ENCODE measurements around the gene RCOR2.

The RCOR2 gene

DNA sequence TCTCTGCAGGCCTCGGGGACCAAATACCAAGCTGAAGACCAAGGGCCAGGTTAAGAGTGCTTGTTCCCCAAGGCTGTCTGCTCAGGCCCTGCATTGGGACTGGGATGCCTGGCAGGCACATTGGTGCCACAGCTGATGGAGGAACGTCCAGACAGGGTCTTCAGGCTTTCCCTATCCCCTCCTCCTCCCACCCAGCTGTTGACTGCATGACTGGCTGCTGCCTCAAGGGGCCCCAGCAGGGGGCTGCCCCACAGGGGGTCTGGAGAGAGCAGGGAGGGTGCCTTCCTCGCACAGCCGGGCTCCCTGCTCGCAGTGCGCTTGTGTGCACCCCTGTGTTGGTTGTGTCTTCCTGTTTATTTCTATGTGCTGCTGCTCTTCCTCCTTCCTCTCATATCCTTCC is 9.9 kb downstream of the RCOR2 start:
- DNase-seq (ENCODE audit: low spot score): no peak

DNA sequence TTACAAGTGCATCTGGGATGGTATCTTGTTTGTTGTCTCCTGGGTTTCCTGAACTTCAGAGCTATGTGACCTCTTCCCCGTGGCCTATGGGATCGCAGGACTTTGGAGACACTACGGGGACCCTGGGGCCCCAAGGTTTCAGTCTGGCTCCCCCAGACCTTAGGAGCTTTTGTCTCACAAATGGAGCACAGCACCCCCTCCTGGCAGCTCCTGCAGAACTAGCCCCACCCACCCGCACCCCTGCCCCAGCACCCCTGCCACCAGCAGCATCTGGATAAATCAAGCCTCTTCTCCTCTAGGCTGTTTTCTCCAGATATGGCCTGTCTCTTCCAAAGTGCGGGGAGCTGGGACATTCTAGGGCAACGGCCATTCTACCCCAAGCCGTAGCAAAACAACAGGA is 10.4 kb downstream of the RCOR2 start:
- DNase-seq (ENCODE audit: low spot score): no peak

DNA sequence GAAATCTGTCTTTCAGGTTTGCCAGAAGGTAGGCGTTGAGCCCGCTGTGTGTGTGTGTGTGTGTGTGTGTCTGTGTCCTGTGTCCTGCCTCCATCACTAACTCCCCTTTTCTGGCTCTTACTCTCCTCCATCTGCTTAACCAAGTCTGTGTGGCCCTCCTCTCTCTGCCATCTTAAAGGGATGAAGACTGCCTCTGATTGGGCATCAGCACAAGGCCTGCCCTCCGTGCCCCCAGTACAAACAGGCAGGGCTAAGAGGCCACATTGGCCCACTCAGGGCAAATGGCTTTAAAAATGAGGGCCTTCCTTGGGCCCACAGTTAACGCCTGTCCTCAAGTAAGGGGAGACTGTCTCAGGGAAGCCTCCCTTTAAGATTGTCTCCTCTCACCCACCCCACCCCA is 10.9 kb downstream of the RCOR2 start:
- DNase-seq (ENCODE audit: low spot score): no peak

DNA sequence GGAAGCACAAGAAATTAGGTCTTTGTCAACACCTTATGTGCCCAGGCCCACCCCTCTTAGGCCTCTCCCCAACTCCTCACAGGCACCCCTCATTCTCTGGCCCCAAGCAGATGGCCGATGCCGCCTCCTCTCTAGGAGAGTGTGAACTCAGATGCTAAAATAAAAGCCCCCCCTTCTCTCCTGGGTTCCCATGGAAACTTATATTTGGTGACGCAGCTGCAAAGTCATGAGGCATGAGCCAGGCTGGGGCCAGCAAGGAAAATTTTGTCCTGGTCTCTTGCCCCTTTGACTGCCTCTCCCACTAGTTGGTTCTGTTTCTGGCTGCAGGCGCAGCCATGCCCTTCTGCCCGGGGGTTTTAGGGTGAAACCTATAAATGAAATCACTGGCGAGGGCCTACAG is 11.8 kb downstream of the RCOR2 start:
- no peak for DNase-seq (ENCODE audit: low spot score)

DNA sequence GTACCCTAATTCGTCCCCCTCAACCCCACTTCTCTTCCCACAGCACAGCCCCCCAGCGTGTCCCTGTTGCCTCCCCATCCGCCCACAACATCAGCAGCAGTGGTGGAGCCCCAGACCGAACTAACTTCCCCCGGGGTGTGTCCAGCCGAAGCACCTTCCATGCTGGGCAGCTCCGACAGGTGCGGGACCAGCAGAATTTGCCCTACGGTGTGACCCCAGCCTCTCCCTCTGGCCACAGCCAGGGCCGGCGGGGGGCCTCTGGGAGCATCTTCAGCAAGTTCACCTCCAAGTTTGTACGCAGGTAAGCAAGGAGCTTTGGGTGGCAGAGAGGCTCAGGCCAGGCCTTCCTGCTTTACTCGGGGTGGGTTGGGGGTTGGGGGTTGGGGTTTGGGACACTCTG is 12.2 kb downstream of the RCOR2 start:
- DNase-seq (ENCODE audit: low spot score): no peak

- no peak for DNase-seq (ENCODE audit: low spot score)
These were observed 13.1 kb downstream of the RCOR2 start for GRCh38 chr11:63903884-63904283.

DNA sequence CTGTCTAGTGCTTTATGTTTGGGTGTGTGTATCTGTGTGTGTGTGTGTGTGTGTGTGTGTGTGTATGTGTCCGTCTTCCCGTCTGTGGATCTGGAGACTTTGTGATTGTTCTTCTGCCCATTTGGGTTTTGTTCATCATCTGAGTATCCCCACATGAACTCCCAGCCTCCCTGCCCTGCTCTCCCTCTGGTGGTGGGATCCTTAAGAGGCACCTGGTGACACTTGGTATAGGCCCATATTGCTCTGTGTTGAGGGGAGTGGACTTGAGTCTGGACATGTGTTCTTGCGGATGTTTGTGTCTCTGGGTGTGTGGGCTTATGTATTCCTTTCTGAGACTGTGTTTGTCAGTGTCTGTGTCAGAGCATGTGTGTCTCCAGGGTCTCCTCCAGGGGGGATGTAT is 15.3 kb downstream of the RCOR2 start:
- no peak for DNase-seq (ENCODE audit: low spot score)

DNA sequence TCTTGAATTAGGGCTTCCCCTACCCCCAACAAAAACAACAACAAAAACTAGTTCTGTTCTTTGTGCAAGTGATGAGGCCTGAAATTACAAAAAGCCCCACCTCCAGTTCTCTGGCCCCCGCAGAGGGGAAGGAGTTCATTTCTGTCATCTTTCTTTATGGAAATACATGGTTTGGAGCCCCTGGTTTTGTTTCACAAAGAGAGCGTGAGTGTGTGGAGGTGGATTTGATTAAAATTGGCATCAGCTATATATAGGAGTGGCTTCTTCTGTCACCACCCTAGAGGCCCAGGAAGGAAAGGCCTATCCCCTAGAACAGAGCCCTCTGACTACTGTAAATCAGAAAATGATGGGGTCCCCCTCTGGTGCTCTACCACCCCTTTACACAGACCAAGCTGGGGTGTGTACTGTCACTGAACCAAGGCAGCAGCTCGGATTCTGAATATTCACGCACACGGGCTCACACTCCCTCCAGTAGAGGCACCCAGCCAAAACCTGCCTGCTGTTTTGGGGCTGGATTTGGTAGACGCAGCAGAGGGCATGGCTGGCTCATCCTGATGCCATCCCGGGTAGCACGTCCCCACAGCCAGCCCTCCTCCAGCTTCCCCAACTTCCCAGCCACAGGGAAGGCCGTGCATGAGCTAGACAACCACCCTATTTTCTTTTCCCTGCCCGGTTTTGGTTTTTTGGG is 19.4 kb downstream of the RCOR2 start:
- no peak for DNase-seq (ENCODE audit: low spot score)

DNA sequence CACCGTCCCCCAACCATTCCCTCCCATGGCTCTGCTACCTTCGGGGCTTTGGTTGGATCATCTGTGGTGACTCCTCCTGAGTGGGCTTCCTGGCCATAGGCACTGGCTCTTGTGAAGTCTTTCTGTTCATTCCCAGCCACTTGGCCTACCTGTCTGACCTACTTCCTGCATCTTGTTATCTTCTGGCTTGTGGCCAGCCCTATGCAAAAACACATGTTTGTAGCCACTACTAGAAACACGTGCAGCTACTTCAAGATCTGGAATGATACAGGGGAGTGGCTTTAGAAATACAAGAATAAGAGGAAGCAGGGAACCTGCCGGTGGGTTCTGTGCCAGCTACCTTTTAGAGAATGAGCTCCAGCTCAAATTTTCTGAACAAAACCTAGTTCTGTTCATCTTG is 20.9 kb downstream of the RCOR2 start:
- no peak for DNase-seq (ENCODE audit: low spot score)

DNA sequence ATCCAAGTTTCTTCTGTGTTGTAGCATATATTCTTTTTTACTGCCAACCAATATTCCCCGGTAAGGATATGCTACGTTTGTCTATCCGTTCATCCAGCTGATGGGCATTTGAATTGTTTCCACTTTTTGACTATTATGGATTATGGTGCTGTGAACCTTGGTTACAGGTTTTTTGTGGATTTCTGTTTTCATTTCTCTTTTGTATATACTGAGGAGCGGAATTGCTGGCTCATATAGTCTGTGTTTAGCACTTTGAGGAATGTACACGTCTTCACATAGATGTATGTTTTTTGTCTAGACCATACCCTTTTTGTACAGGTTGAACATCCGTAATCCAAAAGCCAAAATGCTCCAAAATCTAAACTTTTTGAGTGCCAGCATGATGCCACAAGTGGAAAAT is 23.6 kb downstream of the RCOR2 start:
- DNase-seq (ENCODE audit: low spot score): no peak

DNA sequence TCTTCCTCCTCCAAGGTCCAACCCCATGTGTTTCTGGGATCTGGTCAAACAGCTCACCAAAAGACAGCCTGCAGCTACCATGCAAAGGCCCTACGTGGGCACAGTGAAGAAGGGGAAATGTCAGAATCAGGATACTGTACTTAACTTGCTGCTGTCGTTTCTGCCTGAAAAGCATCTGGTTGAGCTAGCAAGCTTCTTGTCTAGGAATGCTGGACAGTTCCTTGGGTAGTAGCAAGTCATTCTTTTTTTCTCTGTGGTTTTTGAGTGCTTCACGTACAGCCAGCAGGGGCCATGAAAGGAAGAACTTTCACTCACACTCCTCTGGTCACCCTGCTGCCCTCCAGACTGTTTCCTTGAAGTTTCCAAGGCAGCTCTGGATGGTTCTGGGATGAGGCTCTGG is 24.7 kb downstream of the RCOR2 start:
- no peak for DNase-seq (ENCODE audit: low spot score)

- DNase-seq (ENCODE audit: low spot score): no peak
These were observed 26.6 kb downstream of the RCOR2 start for GRCh38 chr11:63890368-63890767.

DNA sequence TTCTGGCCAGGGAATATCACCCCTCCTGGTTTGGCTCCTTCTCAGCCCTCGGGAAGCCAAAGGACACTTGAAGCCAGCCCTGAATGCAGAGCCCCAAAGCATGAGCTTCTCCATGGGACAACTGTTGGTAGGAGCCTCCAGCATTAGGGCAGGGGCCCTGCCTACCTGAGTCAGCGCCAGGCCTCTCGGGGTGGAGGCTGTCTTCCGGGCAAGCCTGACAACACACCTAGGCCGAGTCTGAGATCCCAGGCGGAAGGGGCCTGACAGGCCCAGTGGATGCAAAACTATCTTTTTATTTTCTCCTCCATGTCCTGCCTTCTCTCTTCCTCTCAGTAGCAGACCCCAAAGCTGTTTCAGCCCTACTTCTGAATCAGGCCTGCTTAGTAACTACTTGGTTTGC is 27.6 kb downstream of the RCOR2 start:
- DNase-seq (ENCODE audit: low spot score): no peak

DNA sequence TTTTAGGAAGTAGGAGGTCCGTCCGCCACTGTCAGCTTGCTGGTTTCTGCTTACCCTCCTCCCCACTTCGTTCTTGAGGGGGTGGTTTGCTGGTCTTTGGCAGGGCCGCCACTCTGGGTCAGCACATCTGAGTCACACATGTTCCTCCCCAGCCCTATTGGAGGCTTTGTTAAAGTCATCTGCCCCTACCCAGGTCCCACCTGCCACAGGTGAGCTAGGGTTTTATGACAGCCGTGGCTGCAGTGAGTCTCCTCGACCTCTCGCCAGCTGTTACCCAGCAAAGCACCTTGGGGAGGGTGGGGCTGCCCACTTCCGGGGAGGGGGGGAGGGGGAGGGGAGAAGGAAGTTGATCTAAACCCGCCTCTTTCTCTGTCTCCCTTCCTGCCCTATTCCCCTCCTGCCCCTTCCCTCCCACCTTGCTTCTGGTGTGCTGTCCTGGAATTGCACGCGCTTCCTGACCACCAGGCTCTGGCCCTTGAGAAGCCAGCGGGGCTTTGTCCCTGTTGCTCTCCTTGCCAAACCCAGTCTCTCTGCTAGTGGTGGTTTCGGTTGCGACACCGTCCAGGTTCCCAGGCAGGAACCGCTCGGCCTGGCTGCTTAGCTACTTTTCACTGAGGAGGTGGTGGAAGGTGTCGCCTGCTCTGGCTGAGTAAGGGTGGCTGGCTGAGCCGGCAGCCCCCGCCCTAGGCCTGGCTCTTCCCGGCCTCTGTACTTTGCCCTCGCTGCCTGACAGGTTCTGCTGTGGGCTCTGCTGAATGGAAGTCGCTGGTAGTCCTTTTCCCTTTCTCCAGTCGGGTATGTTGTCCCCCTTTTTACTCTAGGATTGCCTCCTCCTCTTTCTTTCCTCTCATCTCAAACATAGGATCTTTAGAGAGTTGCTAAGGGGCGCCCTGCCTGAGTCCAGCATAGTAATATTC is 28.5 kb downstream of the RCOR2 start:
- no peak for DNase-seq (ENCODE audit: low spot score)

DNA sequence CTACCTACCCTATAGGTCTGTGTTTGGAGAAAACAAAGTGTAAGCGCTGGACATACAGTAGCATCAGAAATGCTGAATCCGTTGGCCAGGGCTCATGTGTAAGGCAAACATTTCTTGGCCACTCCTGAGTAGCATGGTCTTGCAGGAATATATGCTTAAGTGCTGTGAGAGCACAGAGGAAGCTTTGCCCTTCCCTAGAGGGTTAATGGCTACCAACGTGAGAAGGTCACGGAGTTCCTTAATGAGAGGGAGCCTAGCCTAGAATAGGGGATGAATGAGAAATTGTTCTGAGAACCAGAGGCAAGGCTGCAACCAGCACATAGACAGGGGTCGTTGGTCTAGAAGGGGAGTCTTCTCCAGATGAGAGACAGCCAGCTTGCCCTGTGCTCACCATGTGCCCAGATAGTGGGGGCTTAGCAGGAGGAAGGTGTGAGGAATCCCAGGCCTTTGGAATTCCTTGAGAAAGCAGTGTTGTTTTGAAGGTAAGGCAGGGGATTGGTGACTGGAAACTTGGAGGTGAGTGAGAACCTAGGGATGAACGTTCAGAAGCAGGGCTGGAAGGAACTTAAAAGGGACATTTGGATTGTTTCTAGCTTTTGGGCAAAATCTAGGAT is 29.5 kb downstream of the RCOR2 start:
- DNase-seq (ENCODE audit: low spot score): no peak

- DNase-seq (ENCODE audit: low spot score): no peak
These were observed 32.6 kb downstream of the RCOR2 start for GRCh38 chr11:63884196-63884932.

- DNase-seq (ENCODE audit: low spot score): no peak
These were observed 33.2 kb downstream of the RCOR2 start for GRCh38 chr11:63883791-63884190.

GRCh38 chr11:63882555-63883242 is 34.3 kb downstream of the RCOR2 start:
- no peak for DNase-seq (ENCODE audit: low spot score)

- DNase-seq (ENCODE audit: low spot score): no peak
These were observed 36.6 kb downstream of the RCOR2 start for GRCh38 chr11:63880403-63880790.

DNA sequence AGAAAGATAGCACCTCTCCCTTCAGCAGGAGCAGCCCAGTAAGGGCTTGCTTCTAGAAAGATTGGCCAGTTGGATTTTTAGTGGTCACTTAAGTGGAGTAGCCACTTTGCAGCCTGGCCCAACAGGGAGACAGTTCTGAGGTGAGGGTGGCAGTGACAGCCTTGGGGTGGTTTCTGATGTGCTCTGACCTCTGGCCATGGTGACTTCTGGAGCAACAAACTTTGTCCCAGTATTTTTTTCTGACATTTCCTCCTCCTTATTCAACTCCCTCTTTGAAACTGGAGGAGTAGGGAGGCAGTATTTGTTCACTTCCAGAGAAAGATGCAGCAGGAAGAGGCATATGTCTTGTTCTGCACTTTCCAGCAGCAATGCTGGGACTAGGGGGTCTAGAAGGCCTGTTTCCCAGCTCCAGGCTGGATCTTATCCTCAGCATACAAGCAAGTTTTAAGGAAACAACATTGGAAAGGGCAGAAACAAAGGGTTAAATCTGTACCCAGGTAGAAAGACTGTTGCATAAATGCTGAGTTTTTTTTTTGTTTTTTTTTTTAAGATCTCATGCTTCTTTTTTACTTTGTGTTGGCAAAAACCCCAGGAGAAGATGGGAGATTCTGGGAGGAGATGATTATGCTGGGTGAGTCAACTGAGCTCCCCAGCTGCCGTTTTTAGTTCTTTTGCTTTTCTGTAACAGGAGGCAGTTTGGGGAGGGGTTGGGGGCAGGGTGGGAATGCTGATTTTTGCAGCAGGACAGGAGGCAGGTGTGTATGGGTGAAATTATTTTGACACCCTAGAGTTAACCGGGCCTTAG is 37.2 kb downstream of the RCOR2 start:
- DNase-seq (ENCODE audit: low spot score): no peak

DNA sequence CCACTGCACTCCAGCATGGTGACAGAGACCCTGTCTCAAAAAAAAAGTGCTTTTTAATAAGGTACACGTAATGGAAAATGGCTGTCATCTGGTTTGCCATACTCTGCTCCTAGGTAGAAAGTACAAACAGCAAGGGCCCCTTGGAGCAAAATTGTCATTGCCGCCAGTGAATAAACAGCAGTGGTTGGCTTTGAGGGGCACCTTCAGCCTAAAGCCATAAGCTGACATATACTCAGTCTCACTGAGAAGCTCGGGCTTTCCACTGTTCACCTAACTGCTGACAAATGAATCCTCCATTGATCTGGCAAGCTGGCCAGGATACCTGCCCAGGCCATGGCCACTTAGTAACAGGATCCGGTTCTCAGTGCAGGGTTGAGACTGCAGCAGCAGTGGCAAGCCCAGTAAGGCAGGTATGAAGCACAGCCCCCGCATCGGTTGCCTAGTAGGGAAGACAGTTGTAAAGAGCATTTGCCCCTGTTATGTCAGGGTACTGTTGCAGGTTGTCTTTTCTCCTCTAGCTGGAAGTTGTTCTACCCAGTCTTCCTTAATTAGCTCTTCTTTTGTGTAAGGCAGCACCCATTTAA is 39.2 kb downstream of the RCOR2 start:
- DNase-seq (ENCODE audit: low spot score): no peak
